Stimulated activated effector memory CD8-positive, alpha-beta T cell treated with anti-CD3 and anti-CD28 coated beads, Interleukin-12 subunit alpha, Interleukin-12 subunit beta, amount 100 ng/mL, for 72 hours (primary cell): ENCODE data around the gene SYNGR3.

Source experiments
- ATAC-seq: fragments of 150-1000 bp; cut with Tn5 transposase; 2 replicates; pipeline ENCODE4 v1.10.0; 2021
- DNase-seq, 2 donors: peaks; one replicate each; pipeline ENCODE4 v3.0.0; 2021 to 2022; ENCODE audit warnings: low spot score in 2 of 2
- H3K27ac Mint-ChIP-seq: one replicate; pipeline ENCODE4 v1.8.0; 2022; ENCODE audit warnings: mild to moderate bottlenecking, mixed read lengths
- H3K36me3 Mint-ChIP-seq: one replicate; pipeline ENCODE4 v1.8.0; 2022; ENCODE audit warnings: mild to moderate bottlenecking, mixed read lengths
- H3K4me1 Mint-ChIP-seq: one replicate; pipeline ENCODE4 v1.8.0; 2022; ENCODE audit warnings: mixed read lengths
- H3K4me3 Mint-ChIP-seq: one replicate; pipeline ENCODE4 v1.8.0; 2022; ENCODE audit warnings: mild to moderate bottlenecking, mixed read lengths
- H3K9me3 Mint-ChIP-seq: one replicate; pipeline ENCODE4 v1.8.0; 2022; ENCODE audit warnings: mixed read lengths

Gene SYNGR3

DNA sequence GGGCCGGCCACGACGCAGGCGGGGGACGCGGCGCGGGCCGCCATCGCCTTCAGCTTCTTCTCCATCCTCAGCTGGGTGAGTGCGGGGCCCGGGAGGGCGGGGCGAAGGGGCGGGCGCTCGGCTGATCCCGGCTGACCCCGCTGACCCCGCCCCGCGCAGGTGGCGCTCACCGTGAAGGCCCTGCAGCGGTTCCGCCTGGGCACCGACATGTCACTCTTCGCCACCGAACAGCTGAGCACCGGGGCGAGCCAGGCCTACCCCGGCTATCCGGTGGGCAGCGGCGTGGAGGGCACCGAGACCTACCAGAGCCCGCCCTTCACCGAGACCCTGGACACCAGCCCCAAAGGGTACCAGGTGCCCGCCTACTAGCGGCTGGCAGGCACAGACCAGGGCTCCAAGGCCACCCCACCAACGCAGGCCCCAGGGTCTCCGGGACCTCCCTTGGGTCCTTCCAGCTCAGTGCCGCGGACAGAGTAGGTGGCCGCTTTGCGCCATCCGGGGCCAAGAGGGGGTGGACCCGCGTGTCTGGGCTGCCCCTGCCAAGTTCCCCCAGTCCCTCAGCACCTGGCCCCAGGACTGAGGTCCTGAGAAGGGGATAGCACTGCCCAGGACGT, 3.0 kb downstream of the SYNGR3 start:
- Mint-ChIP-seq H3K4me1 (peaks cover 34% of the 10 kb centered on the region), H3K9me3 (no peaks in the 10 kb centered on the region), H3K27ac (peak overlapping the region; percentile 48), H3K4me3 (peak overlapping the region; percentile 78), H3K36me3 (peaks cover 28% of the 10 kb centered on the region)
- ATAC-seq = no peak
- DNase-seq = no peak

DNA sequence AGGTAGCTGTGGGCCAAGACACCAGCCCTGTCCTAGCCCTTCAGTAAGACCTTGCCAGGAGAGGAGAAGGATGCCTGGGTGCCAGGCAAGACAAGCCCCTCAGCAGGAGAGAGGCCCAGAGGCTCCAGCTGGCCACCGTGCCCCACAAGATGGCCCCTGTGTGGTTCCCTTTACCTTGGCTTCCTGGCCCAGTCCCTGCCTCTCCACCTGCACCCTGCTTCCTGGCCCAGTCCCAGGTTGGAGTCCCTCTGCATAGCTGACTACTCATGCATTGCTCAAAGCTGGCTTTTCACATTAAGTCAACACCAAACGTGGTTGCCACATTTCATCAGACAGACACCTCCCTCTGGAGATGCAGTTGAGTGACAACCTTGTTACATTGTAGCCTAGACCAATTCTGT, 4.0 kb downstream of the SYNGR3 start:
- DNase-seq (peak in 1 of 2 donors; percentile 77), ATAC-seq (peak; percentile 46)
- Mint-ChIP-seq H3K9me3 (no peaks in the 10 kb centered on the region), H3K4me3 (peak overlapping the region; percentile 22), H3K27ac (peak overlapping the region; percentile 48), H3K4me1 (peaks cover 34% of the 10 kb centered on the region), H3K36me3 (peaks cover 37% of the 10 kb centered on the region)

DNA sequence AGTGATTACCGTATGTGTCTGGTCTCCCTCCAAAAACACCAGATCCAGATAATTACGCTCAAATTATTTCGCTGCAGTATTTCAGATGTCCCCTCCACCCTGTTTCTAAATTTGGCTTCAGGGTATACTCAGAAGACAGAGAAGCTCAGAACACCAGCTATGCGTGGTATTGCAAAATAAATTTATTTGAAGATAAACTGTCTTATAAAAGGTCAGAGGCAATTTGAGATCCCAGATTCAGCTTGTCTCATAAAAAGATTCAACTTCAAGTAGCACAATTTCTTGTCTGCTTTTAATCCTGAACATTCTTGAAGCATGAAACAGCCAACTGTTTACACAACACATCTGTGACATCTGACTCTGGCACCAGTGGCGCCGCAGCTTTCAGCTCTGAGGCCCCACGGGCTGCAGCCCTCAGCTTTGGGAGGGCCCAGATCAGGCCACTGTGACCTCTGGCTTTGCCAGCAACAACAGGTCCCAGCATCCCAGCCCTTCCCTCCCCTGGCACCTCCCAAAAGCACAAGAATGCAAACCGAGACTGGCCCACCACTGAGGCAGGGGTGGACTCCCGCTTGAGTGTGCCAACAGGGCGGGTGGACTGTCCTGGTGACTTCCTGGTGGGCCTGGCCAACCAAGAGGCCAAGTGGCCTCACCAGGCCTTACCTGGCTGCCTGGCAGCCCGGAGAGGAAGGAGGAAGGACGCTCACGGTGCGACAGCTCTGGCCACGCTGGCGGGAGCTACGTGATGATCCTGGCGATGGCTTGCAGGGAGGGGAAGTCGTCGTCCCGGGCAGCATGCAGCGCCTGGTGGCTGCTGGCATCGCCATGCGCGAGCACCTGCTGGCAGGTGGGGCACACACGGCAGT, 8.0 kb downstream of the SYNGR3 start:
- Mint-ChIP-seq H3K9me3 (no peaks in the 10 kb centered on the region), H3K27ac (no peak overlapping the region), H3K4me3 (no peak overlapping the region), H3K4me1 (peaks cover 25% of the 10 kb centered on the region), H3K36me3 (peaks cover 62% of the 10 kb centered on the region)
- no peak for DNase-seq
- ATAC-seq = no peak

DNA sequence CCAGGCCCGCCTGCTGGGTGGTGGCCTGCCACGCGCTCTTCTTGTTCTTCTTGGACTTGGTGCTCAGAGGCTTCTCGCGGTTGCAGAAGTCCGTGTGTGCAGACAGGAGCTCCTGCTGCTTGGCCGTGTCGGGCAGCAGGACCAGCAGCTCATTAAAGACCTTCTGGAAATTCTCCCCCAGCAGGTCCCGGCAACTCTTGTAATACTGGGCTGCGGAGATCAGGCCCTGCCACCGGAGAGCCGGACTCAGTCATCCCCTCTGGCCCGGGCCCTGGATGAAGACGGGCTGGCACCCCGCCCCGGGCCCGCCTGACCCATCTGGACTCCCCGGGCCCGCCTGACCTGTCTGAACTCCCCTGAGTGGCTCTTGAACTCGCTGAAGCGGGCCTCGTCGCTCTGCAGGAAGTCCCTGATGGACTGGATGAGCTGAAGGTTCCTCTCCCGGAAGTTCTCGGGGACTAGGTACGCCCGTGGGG, 8.6 kb downstream of the SYNGR3 start:
- ATAC-seq = no peak
- peaks cover 22% of the 10 kb centered on the region for H3K4me1 Mint-ChIP-seq
- no peak overlapping the region for H3K4me3 Mint-ChIP-seq
- peaks cover 67% of the 10 kb centered on the region for H3K36me3 Mint-ChIP-seq
- no peak for DNase-seq
- no peak overlapping the region for H3K27ac Mint-ChIP-seq
- H3K9me3 Mint-ChIP-seq = no peaks in the 10 kb centered on the region

DNA sequence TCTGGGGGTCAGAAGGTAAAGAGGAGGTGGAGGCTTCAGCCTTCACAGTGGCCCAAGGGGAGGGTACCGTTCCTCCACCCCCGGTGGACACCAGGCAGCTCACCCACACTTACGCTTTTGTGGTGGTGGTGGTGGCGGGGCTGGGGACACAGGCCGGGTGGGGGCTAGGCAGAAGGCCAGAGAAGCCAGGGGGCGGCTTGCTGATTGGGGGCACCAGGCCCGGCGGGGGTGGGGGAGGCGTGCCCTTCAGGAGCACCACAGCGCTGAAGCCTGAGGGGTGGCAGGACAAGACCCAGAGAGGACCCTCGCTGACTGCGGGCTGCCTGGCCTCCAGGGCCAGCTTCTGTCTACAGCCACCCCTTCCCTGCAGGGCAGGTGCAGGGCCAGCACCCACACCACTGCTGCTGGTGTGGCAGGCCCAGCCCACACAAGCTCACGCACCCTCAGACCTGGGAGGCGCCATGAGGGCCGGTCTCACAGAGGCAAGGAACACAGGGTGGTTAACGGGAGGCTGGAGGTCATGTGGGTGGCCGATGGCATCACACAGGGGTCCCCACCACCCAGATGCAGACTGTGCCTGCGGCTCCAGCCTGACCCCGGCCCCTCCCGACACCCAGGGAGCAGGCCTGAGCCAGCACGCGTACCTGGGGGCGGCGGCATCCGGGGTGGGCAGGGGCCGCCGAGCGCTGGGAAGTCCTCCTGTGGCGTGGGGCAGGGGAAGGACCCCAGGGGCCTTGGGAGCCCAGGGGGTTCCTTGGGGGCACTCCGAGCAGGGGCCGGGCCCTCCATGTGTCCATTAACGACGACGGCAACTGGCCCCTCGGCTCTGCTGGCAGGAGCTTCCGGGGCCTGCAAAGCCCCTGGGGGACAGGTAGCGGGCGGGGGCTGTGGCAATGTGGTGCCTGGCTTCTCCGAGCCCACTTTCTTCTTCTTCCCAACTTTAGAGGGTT, 9.4 kb downstream of the SYNGR3 start:
- H3K9me3 Mint-ChIP-seq = no peaks in the 10 kb centered on the region
- H3K4me3 Mint-ChIP-seq = no peak overlapping the region
- peaks cover 17% of the 10 kb centered on the region for H3K4me1 Mint-ChIP-seq
- ATAC-seq (no peak), DNase-seq (no peak)
- no peak overlapping the region for H3K27ac Mint-ChIP-seq
- peaks cover 65% of the 10 kb centered on the region for H3K36me3 Mint-ChIP-seq

DNA sequence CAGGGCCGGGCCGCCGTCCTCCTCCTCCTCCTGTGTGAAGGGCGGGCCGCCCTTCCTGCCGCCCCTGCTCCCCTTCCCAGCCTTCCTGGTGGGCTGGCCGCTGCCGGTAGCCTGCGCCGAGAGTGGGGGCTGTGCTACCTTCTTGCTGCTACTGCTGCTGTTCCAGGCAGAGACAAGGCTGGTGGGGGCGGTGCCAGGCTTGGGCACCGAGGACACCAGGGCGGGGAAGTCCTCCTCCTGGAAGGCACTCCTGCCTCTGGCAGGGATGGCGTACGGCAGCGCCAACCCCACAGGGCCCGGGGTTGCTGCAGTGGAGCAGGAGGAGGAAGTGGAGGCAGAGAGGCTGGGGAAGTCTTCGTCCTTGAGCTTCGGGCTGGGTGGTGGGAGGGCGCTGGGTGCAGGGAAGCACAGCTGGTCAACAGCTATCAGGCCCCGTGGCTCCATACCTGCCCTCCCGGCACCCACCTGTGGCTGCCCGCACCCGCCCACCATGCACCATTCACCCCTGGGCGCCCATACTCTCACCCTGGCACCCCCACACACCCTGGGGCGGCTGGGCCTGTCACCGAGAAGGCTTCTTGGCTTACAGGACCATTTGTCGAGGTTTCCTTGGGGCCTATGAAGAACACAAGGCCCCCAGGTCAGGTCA, 10.2 kb downstream of the SYNGR3 start:
- H3K36me3 Mint-ChIP-seq = peaks cover 68% of the 10 kb centered on the region
- no peak for ATAC-seq

DNA sequence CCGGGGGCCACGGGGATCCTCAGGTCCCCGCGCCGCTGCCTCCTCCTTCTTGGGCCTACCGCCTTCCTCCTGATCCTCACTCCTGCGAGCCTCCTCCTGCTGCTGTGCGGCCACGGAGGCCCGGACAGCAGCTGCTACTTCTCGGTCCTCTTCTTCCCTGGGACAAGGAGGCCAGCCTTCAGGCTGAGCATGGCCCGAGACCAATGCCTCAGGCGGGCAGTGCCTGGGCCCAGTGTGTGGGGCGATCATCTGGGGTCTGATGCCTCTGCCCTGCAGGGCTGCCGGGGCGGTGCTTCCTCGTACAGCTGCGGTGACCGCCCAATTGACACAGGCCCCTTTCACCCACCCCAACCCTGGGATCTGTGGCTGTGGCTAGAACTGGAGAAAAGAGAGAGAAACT, 11.3 kb downstream of the SYNGR3 start:
- Mint-ChIP-seq H3K4me3 (no peak overlapping the region), H3K27ac (no peak overlapping the region), H3K9me3 (no peaks in the 10 kb centered on the region), H3K4me1 (peaks cover 24% of the 10 kb centered on the region), H3K36me3 (peaks cover 64% of the 10 kb centered on the region)
- DNase-seq (no peak), ATAC-seq (no peak)

More for the DNA sequence above, 10.2 kb downstream of the SYNGR3 start:
- H3K27ac Mint-ChIP-seq = no peak overlapping the region
- no peak overlapping the region for H3K4me3 Mint-ChIP-seq
- H3K4me1 Mint-ChIP-seq = peaks cover 24% of the 10 kb centered on the region
- H3K9me3 Mint-ChIP-seq = no peaks in the 10 kb centered on the region
- DNase-seq = no peak

DNA sequence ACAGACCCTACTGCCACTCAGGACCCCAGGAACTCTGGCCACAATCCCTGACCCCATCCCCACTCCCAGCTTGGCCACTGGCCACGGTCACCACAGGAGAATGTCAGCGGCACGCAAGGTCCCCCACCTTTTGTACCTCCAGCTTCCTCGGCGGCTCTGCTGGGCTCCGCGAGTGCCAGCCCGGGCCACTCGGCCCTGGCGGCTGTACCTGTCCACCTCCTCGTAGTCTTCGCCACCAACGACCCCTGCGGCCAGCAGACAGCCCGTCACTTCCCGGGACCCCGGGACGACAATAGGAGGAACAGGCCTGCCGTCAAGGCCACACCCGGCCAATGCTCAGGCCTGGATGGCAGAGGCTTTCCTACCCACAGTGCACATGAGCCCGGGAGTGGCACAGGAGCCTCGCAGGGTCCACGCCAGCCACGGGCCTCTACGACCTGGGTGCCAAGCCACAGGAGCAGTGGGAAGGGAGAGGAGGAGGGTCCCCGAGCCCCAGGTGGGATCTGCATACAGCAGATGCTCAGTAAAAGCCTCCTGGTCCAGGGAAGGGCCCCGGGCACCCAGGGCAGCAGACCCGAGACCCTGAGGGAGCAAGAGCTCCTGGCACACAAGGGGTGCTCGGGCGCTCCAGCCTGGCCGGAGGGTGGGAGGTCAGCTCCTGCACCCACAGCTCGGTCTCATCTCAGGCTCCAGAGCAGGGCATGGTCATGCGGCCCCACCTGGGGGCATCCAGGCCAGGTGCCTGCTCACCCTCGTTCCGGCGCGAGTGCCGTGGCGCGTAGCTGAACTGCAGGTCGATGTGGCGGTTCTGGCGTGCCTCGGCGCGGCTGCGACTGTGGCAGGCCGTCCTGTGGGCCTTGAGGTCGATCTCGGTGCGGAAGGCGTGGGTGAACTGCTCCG, 11.9 kb downstream of the SYNGR3 start:
- H3K4me3 Mint-ChIP-seq = no peak overlapping the region
- no peak overlapping the region for H3K27ac Mint-ChIP-seq
- DNase-seq (no peak), ATAC-seq (no peak)
- H3K4me1 Mint-ChIP-seq = peaks cover 27% of the 10 kb centered on the region
- no peaks in the 10 kb centered on the region for H3K9me3 Mint-ChIP-seq
- H3K36me3 Mint-ChIP-seq = peaks cover 65% of the 10 kb centered on the region

DNA sequence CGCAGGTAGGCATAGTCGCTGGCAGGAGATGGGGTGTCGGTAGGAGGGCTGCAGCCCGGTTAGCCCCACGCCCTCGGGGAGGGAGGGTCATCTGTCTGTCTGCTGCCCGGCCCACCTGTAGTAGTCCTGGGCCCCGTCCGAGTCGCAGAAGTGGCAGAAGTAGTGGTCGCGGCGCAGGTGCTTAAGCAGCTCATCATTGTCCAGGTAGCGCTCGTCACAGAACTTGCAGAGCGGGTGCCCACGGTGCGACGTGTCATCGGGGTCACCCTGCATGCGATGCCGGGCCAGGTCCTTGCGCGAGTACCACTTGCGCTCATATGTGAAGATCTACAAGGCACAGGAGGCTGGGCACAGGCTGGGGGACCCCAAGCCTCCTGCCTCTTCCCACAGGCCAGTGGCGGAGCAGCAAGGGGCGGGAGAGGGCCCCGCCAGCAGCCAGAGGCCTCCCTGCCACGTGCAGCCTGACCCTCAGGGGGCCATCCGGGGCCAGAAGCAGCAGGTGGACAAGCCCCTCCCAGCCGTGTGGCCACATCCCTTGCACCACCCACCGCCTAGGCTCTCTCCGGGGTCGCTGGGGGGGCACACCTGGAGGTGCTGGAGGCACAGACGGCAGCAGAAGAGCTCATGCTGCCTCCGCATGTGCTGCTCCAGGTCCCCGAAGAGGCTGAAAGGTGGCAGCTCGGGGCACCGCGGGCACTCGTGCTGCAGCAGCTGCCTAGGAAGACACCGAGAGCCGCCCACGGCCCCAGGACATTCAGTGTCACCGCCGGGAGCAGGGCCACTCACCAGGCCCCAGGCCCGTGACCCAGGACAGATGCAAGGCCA, 12.8 kb downstream of the SYNGR3 start:
- no peak for DNase-seq
- Mint-ChIP-seq H3K36me3 (peaks cover 67% of the 10 kb centered on the region), H3K9me3 (no peaks in the 10 kb centered on the region), H3K27ac (peak overlapping the region; percentile 63), H3K4me1 (peaks cover 36% of the 10 kb centered on the region), H3K4me3 (no peak overlapping the region)
- ATAC-seq = no peak

DNA sequence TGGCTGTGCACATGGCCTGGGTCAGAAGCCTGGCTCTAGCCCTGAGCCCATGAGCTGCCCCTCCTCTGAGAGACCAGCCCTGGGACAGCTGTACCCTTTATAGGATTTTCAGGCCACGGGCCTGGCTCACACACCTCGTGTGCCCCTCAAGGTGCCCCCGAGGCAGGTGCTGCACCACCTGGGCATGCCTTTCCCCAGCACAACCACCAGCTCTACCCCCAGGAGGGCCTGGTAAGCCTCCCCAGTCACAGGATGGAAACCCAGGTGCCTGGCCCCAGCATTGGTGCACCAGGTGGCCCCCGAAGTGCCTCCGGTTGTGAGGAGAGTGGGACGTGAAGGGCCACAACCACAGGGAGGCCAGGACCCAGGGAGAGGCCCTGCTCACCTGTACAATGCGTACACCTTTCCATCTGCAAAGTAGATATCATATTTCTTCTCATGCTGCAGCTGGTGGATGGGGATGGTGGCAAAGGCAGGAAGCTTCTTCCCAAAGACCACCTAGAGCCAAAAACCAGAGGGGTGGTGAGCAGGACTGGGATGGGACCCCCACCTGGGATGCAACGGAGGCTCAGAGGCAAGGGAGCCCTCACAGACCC, 13.6 kb downstream of the SYNGR3 start:
- Mint-ChIP-seq H3K27ac (no peak overlapping the region), H3K9me3 (no peaks in the 10 kb centered on the region), H3K4me1 (peaks cover 43% of the 10 kb centered on the region), H3K4me3 (no peak overlapping the region), H3K36me3 (peaks cover 67% of the 10 kb centered on the region)
- DNase-seq (no peak), ATAC-seq (no peak)

DNA sequence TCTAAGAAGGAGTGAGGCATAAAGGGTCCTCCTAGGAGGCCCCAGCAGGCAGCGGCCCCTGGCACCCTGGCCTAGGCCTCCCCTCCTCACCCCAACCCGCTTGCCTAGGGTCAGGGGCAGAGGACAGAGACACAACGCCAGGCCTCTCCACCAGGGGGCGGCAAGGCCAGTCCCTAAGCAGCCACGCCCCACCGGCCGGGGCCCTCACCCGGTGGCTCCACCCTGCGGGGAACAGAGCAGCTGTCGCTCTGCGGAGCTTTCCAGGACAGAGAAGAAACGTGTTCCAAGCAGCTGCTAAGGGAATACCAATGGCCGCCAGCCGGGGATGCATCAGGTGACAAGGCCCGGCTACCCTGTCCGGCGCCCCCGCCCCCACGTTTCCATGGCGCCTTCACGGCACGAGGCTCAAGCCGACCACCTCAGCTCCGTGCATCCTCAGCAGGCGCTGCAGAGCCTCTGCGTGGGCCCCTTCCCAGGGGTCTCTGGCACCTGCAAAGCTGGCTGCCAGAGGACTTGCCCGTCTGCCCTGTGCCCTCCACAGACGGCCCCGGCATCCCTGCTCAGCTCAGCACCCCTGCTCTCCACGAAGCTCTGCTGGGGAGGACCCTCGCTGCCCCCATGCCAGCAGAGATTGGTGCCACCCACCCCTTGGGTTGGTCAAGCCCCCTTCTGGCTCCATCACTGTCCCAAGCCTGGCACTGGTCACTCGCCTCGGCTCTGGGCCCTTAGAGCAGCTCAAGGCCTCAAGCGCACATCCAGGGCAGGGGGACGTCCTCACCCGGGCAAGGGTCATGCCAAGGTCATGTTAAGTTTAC, 14.3 kb downstream of the SYNGR3 start:
- no peak overlapping the region for H3K27ac Mint-ChIP-seq
- DNase-seq = peak; percentile 82 to 91

DNA sequence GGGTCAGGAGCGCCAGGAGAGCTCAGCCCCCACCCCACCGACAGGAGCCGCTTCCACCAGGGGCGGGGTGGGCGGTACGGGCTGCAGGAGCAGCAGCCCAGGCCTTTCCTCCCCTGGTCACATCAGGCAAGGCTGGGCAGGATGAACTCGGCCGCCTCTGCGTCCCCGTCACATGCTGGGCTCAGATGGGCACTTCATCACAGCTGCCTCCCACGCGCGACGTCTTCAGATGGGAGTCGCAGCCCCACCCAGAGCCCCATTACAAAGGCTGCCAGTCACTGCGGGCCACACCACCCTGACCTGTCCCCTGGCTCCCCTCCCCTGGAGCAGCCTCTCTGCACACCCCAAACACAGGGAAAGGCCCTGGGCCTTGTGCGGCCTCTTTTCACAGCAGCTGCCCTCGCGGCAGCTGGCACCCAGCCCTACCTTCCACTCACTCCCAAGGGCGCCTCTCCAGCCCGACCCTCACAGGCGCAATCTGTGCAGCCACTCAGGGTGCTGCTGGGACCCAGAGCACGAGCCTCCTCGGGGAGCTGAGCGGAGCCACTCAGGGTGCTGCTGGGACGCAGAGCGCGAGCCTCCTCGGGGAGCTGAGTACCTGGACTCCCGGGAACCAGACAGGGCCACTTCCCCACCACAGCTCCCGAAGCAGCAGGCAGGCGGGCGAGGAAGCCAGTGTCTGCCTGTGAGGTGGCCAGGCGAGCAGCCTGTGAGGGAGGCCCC, 15.2 kb downstream of the SYNGR3 start:
- Mint-ChIP-seq H3K9me3 (no peaks in the 10 kb centered on the region), H3K36me3 (peaks cover 63% of the 10 kb centered on the region), H3K4me1 (peaks cover 50% of the 10 kb centered on the region), H3K27ac (no peak overlapping the region), H3K4me3 (no peak overlapping the region)
- ATAC-seq (no peak), DNase-seq (no peak)

More for the DNA sequence above, 14.3 kb downstream of the SYNGR3 start:
- peak; percentile 92 for ATAC-seq
- Mint-ChIP-seq H3K36me3 (peaks cover 67% of the 10 kb centered on the region), H3K4me1 (peaks cover 50% of the 10 kb centered on the region), H3K4me3 (peak overlapping the region; percentile 9), H3K9me3 (no peaks in the 10 kb centered on the region)
